MCF 10A (cell line): ENCODE measurements around the gene ADD1. TPM values are rescaled to one million over a fixed set of nuclear protein-coding genes. Genes with fewer than 3 reads are reported as not detected.

Source experiments
- BruUV-seq: library from RNA; stranded (reverse); fragments of 400-500 nt; replicated peaks from 2 replicates; lab custom pipeline; 2021; lab: Mats Ljungman, UMichigan
- CTCF ChIA-PET: fragments of 300-600 bp; sonication (Branson Sonifier 250); formaldehyde crosslinking; extraction: SDS; loops from one replicate; lab custom pipeline; 2021; ENCODE audit warnings: antibody characterized with exemption, inconsistent platforms; lab: Yijun Ruan, JAX
- POLR2A ChIA-PET: fragments of 300-600, 350-650 bp; sonication (Branson Sonifier 250); formaldehyde crosslinking; extraction: SDS; loops from one replicate; lab custom pipeline; 2020; ENCODE audit warnings: antibody characterized with exemption, inconsistent platforms; lab: Yijun Ruan, JAX
- DNase-seq: peaks from one replicate; pipeline ENCODE4 v3.0.0-alpha.2; 2018; ENCODE audit not compliant: unreplicated experiment
- H3K27ac Mint-ChIP-seq: one replicate; pipeline ENCODE4 v1.8.0; 2022; ENCODE audit warnings: mild to moderate bottlenecking, low read depth, mixed read lengths; ENCODE audit not compliant: unreplicated experiment
- H3K27me3 Mint-ChIP-seq: one replicate; pipeline ENCODE4 v1.8.0; 2022; ENCODE audit warnings: mixed read lengths; ENCODE audit not compliant: insufficient read depth, unreplicated experiment
- H3K36me3 Mint-ChIP-seq: one replicate; pipeline ENCODE4 v1.8.0; 2022; ENCODE audit warnings: mild to moderate bottlenecking, moderate library complexity, mixed read lengths; ENCODE audit not compliant: insufficient read depth, unreplicated experiment
- H3K4me1 Mint-ChIP-seq: one replicate; pipeline ENCODE4 v1.8.0; 2022; ENCODE audit warnings: mixed read lengths; ENCODE audit not compliant: insufficient read depth, unreplicated experiment
- H3K4me3 Mint-ChIP-seq: one replicate; pipeline ENCODE4 v1.8.0; 2022; ENCODE audit warnings: mild to moderate bottlenecking, moderate library complexity, mixed read lengths; ENCODE audit not compliant: unreplicated experiment
- H3K9me3 Mint-ChIP-seq: one replicate; pipeline ENCODE4 v1.8.0; 2022; ENCODE audit warnings: mixed read lengths; ENCODE audit not compliant: unreplicated experiment
- CTCF ChIP-seq: fragments of 200-600 bp; IDR thresholded peaks from one replicate; pipeline ENCODE4 v1.8.0; 2022; ENCODE audit warnings: antibody characterized with exemption, mild to moderate bottlenecking; ENCODE audit not compliant: unreplicated experiment
- intact Hi-C: fragments of 100-400 bp; cut with micrococcal nuclease; formaldehyde crosslinking; loops from 2 replicates; pipeline ENCODE4 v1.14.1; 2022
- total RNA-seq: library from RNA; stranded (reverse); gene quantifications from 2 replicates; pipeline ENCODE4 v1.2.3, GENCODE V29; 2022

Gene ADD1
- total RNA-seq, 1 experiment from 2014 or later, result 131 TPM

- DNase-seq, result no peak
- intact Hi-C loops, result no loop called here
- no peak overlapping the region for H3K4me3 Mint-ChIP-seq
- H3K36me3 Mint-ChIP-seq, result peaks cover 52% of the 10 kb centered on the region
- no peak overlapping the region for H3K27ac Mint-ChIP-seq
- H3K4me1 Mint-ChIP-seq, result no peaks in the 10 kb centered on the region
- POLR2A ChIA-PET, result no interaction called here
- no TSS peak for BruUV-seq
- no peaks in the 10 kb centered on the region for H3K27me3 Mint-ChIP-seq
- CTCF ChIA-PET, result no interaction called here
- no peaks in the 10 kb centered on the region for H3K9me3 Mint-ChIP-seq
- no peak for TF ChIP-seq CTCF
Measured at GRCh38 chr4:2827874-2828751, 15.5 kb upstream of the ADD1 start.

GRCh38 chr4:2828758-2829181 lies 14.9 kb upstream of the ADD1 start:
- H3K4me1 Mint-ChIP-seq, result no peaks in the 10 kb centered on the region
- CTCF ChIA-PET, result no interaction called here
- TF ChIP-seq CTCF, result no peak
- no peaks in the 10 kb centered on the region for H3K9me3 Mint-ChIP-seq
- POLR2A ChIA-PET, result no interaction called here
- intact Hi-C loops, result no loop called here
- no peaks in the 10 kb centered on the region for H3K27me3 Mint-ChIP-seq
- DNase-seq, result no peak
- no peak overlapping the region for H3K27ac Mint-ChIP-seq
- H3K4me3 Mint-ChIP-seq, result no peak overlapping the region
- H3K36me3 Mint-ChIP-seq, result peaks cover 45% of the 10 kb centered on the region
- BruUV-seq, result no TSS peak

- Mint-ChIP-seq H3K4me1 (no peaks in the 10 kb centered on the region), H3K4me3 (no peak overlapping the region), H3K9me3 (no peaks in the 10 kb centered on the region), H3K36me3 (peaks cover 42% of the 10 kb centered on the region), H3K27me3 (no peaks in the 10 kb centered on the region), H3K27ac (no peak overlapping the region)
- CTCF ChIA-PET, result no interaction called here
- POLR2A ChIA-PET, result no interaction called here
- intact Hi-C loops, result no loop called here
- no peak for DNase-seq
- no TSS peak for BruUV-seq
- no peak for TF ChIP-seq CTCF
Measured at GRCh38 chr4:2829321-2829932, 14.2 kb upstream of the ADD1 start.

GRCh38 chr4:2829933-2830451 lies 13.7 kb upstream of the ADD1 start:
- DNase-seq, result no peak
- Mint-ChIP-seq H3K4me1 (no peaks in the 10 kb centered on the region), H3K27ac (no peak overlapping the region), H3K9me3 (no peaks in the 10 kb centered on the region), H3K4me3 (no peak overlapping the region), H3K27me3 (no peaks in the 10 kb centered on the region), H3K36me3 (peaks cover 41% of the 10 kb centered on the region)
- CTCF ChIA-PET, result no interaction called here
- BruUV-seq, result no TSS peak
- TF ChIP-seq CTCF, result no peak
- POLR2A ChIA-PET, result no interaction called here
- intact Hi-C loops, result no loop called here
